HTR-8/SVneo (cell line): ENCODE results near the gene ANKRD33B.

Source experiments
- DNase-seq: peaks from one replicate; pipeline ENCODE4 v3.0.0; 2011; ENCODE audit warnings: low spot score, mixed read lengths; ENCODE audit not compliant: insufficient read length
- FAIRE-seq: peaks from 2 replicates; lab custom pipeline; 2011; peaks lifted over from hg19 to GRCh38; lab: Jason Lieb, UNC

The ANKRD33B gene

GRCh38 chr5:10681731-10682679, 118.1 kb downstream of the ANKRD33B start:
- DNase-seq (no peak), FAIRE-seq (no peak)

DNA sequence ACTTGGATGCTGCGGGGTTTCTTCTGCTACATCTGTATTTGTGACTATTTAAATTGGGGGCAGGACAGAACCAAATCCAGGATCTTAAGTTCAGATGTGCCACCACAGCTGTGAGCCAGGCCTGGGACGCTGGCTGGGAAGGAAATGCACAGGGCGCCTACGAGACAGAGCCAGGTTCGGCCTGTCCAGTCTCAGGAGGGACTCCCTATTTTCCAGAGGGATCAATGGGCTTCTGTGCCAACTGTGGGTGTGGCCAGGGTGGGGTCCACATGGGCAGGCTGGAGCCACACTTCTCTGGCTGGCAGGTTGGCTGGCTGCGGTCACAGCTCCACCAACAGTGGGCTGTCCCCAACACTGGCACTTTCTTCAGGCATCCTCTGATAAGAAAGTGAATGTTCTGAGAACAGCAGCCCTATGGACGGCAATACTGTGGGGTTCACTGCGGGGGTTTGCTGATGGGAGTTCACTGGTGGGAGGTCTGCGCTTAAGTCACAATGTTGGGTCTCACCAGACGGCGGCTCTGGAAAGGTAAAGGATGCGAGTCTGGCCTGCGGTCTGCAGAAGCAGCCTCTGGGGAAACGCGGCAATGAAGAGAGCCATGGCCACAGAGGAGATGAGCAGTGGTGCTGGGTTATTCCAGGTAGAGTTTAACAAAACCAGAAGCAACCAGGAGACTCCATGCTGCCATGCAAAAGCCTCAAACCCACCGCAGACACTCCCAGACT, 119.1 kb downstream of the ANKRD33B start:
- FAIRE-seq (no peak), DNase-seq (no peak)

- DNase-seq (no peak), FAIRE-seq (no peak)
Measured at GRCh38 chr5:10684303-10685086, 120.6 kb downstream of the ANKRD33B start.

DNA sequence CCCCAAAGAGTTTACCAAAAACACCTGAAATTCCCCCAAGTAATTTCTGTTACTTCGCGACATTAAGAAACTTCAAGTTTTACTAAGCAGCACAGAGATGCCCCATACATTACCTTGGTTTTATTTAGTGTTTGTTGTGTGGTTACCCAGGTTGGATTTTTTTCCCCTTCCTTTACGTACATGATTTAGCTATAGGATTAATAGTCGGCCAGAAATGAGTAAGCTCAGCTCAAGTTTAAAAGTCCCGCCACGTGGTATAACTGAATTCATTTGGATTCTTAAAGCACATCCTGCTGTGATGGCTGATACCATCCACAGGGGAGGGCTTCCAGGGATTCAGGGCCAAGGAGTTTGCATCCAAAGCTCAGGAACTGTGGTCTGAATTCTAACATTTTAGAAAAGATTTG, 121.2 kb downstream of the ANKRD33B start:
- no peak for DNase-seq
- no peak for FAIRE-seq

DNA sequence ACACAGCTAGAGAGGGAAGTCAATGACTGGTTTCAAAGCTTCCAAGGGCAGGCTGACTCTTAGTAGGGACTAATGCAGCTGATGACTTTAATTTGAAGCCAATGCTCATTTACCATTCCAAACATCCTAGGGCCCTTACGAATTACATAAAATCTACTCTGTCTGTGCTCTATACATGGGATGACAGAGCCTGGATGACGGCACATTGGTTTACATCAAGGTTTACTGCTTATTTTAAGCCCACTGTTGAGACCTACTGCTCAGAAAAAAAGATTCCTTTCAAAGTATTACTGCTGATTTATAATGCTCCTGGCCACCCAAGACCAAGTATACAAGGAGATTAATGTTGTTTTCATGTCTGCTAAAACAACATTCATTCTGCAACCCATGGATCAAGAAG, 123.0 kb downstream of the ANKRD33B start:
- FAIRE-seq, result no peak
- no peak for DNase-seq

GRCh38 chr5:10688651-10689171, 124.8 kb downstream of the ANKRD33B start:
- FAIRE-seq, result no peak
- DNase-seq, result no peak

DNA sequence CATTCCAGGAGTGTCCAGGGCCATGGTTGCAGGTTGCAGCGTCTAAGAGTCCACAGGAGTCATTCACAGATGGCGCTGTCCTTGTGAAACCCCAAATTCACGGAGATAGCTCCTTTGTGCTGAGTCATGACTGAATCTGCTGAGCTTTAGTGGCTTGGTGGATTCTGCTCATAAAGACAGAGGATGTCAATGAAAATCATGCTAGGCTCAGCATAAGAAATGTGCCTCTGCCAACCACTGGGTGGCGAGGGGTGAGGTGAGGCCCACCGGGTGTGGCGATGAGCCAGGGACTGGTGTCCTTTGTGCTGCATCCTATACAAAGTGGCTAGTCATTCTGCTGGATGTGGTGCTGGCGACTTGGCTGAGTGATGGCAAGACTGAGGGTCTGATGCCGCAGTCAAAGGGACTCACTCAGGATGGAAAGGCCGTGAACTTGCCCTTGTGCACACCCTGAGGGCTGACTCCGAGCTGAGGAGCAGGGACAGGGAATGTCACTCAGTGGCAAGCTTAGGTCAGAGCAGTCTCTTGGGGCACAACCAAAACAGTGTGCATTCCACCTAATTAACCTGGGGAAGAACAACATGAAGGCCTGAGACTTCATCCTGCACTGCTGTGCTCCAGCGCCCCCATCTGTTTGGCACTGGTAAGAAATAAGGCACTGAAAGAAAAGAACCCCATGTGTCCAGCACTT, 125.7 kb downstream of the ANKRD33B start:
- peak; percentile 26 for FAIRE-seq
- peak; percentile 58 for DNase-seq

- no peak for DNase-seq
- no peak for FAIRE-seq
Measured at GRCh38 chr5:10690460-10691440, 126.9 kb downstream of the ANKRD33B start.

DNA sequence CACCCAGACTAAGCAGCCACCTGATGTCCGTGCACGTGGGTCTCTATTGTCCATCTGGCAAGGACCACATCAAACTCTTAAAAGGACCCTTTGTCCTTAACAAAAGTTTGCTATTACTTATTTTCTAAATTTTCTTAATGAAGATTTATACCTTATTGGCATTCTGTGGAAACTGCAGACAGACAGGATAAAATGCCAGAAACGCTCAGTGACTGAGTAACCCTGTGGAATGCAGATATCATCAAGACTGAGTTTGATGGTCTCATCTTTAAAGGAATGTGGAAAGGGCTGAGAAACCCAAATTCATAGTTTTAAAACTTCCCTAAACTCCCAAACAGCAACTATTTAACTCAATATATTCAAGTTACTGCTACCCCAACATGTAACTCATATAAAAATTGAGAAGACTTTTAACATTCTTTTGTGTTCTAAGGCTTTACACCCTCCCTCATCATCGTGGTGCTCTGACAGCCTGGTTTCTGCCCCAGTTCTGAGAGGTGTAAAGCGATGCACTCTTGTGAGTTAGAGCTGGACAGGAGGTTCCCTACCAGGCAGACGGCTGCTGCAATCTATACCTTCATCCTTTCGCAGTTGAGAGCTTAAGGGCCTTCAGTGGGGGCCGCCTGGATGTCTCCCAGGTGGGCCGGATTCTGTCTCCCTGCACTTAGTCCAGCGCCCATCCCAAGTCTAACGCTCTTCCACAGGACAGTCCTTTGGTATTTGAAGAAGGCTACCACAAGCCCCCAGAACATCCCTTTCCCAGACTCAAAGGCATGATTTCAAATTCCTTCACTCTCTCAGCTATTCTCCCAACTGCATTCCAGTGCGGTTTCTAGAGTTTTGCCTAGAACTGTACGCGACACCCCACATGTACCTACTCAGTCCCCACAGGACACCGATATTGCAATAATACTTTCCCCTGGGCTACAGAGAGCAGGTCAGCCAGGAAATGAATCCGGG, 128.2 kb downstream of the ANKRD33B start:
- DNase-seq (peak; percentile 78), FAIRE-seq (no peak)

GRCh38 chr5:10695055-10695649, 131.3 kb downstream of the ANKRD33B start:
- FAIRE-seq (peak; percentile 89), DNase-seq (peak; percentile 93)

GRCh38 chr5:10695759-10696543, 132.1 kb downstream of the ANKRD33B start:
- no peak for DNase-seq

DNA sequence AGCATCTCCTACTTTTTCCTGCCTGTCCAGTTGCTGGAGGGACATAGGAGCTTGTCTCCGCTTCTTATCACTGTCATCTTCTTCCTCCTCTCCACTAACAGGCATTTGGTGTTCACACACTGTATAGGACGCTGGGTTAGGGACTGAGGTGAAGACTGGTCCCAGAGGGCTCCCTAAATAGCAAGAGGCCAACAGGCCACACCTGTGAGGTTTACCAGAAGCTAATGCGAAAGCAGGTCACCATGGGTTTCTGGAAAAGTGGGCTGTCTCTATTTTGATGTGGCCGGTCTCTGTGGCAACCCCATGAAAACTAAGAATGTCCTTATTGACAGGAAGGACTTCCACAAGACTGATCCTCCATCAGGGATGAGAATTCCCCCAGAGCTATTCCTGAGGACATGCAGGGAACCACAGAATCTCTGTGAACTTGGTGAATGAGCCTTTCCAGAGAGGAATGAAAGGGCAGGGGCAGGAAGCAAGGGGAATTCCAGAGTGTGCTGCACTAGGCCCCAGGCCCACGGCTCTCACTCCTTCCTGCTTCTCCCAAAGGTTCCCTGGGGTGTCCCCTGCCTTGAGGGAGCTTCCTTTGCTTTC, 135.5 kb downstream of the ANKRD33B start:
- DNase-seq (no peak), FAIRE-seq (no peak)

More at GRCh38 chr5:10695759-10696543, 132.1 kb downstream of the ANKRD33B start:
- FAIRE-seq, result no peak

GRCh38 chr5:10699987-10700386, 136.1 kb downstream of the ANKRD33B start:
- FAIRE-seq, result no peak
- no peak for DNase-seq

GRCh38 chr5:10700516-10700915, 136.6 kb downstream of the ANKRD33B start:
- DNase-seq (no peak), FAIRE-seq (no peak)

GRCh38 chr5:10701567-10702039, 137.7 kb downstream of the ANKRD33B start:
- FAIRE-seq (no peak), DNase-seq (no peak)
